IPS DF 6.9 (cell line): ENCODE measurements around the gene GSTO2.

Experiments used
- DNase-seq: peaks from one replicate; pipeline ENCODE4 v3.0.0-alpha.2; 2013; ENCODE audit warnings: low read depth, low spot score
- H3K27ac ChIP-seq: one replicate; pipeline ENCODE4 v1.5.1; 2013; ENCODE audit warnings: low read length, control low read depth
- H3K27me3 ChIP-seq: 2 replicates; pipeline ENCODE4 v1.6.1; 2013; ENCODE audit warnings: mild to moderate bottlenecking, low read length; ENCODE audit not compliant: control insufficient read depth, insufficient read depth
- H3K36me3 ChIP-seq: 2 replicates; pipeline ENCODE4 v1.6.1; 2013; ENCODE audit warnings: low read length; ENCODE audit not compliant: control insufficient read depth, insufficient read depth
- H3K4me1 ChIP-seq: 2 replicates; pipeline ENCODE4 v1.6.1; 2013; ENCODE audit warnings: low read length; ENCODE audit not compliant: control insufficient read depth, insufficient read depth
- H3K4me3 ChIP-seq: 2 replicates; pipeline ENCODE4 v1.5.1; 2013; ENCODE audit warnings: mild to moderate bottlenecking, low read length
- H3K9me3 ChIP-seq: 2 replicates; pipeline ENCODE4 v1.6.1; 2013; ENCODE audit warnings: low read length, inconsistent platforms; ENCODE audit not compliant: control insufficient read depth, insufficient read depth
- WGBS: extraction: QIAGEN DNeasy Blood & Tissue Kit; methylation state at CpG from one replicate; pipeline ENCODE4 v1.1.7; 2013; ENCODE audit warnings: mixed read lengths, missing lambda C conversion rate; ENCODE audit not compliant: insufficient read length, insufficient coverage; 5-methylcytosine and 5-hydroxymethylcytosine counted together

GSTO2 gene

DNA sequence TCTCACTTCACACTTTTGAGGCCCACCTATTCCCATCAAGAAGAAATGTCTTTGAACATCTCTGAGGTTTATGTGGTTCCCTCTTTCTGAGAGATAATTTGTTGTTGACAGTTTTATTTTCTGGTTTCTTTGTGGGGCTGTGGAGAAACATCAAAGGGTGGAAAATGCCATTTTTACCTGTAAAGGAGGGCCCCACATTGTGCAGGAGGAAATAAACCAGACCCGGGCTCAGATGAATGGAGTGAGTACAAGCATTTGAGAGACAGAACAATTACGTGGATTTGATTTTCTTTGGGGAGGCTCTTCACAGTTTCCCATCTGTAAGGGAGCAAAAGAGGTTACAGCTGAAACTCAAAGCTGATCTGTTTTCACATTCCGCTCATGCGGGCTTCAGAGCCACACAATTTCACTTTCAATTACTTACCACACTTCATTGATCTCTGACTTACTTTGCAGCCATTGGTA lies 39.5 kb downstream of the GSTO2 start:
- no peak for DNase-seq
- Histone ChIP-seq H3K27me3 (no peaks in the 10 kb centered on the region), H3K36me3 (peaks cover 6% of the 10 kb centered on the region; the same call in 1 of the 2 replicates), H3K9me3 (no peaks in the 10 kb centered on the region), H3K4me3 (no peak overlapping the region), H3K27ac (no peak overlapping the region), H3K4me1 (peaks cover 1% of the 10 kb centered on the region; the same call in 1 of the 2 replicates)
- WGBS: no CpG with 5 or more reads among the region's 4 CpGs

DNA sequence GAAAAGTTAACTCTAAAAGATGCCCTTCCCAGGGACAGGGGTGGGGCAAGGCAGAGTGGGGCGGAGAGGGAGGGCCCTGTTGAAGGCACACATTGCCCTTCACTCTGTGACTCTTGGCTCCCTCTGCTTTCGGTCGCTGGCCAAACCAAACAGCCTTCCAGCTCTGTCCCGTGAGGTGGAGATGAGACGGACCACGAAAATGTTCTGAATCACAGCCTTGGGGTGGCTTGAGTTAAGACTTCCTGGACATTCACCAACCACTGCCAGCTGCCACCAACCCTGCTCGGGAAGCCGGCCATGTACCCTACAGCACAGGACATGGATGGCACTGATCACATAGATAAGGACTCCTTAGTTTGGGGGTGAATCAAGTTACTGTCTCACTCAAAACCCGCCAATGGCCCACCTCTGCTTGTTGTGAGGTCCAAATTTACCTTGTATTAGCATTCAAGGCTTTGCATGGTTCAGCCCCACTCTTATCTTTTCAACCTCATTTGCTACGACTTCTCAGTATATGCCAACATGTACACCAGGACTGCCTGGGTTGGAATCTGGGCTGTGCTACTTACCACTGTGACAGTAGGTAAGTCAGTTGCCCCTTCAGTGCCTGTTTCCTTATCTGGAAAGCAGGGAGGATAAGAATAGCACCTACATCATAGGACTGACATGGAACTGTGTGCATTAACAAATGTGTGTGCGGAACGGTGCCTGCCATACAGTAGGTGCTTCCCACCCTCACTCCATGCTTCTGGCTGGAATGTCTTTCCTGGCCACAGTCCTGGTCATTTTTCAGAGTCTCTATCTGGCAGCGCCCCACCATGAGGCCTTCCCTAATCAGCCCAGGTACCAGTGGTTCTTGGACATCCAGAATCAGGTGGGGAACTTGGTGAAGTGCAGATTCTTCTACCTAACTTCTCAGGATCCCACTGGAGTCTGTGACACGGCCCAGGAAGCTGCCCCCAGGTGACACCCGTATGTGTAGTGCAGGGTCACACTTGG lies 41.3 kb downstream of the GSTO2 start:
- Histone ChIP-seq H3K27me3 (no peaks in the 10 kb centered on the region), H3K4me3 (no peak overlapping the region), H3K9me3 (no peaks in the 10 kb centered on the region), H3K36me3 (peaks cover 20% of the 10 kb centered on the region), H3K27ac (no peak overlapping the region), H3K4me1 (peaks cover 1% of the 10 kb centered on the region; the same call in 1 of the 2 replicates)
- DNase-seq: no peak
- no CpG with 5 or more reads among the region's 15 CpGs for WGBS

DNA sequence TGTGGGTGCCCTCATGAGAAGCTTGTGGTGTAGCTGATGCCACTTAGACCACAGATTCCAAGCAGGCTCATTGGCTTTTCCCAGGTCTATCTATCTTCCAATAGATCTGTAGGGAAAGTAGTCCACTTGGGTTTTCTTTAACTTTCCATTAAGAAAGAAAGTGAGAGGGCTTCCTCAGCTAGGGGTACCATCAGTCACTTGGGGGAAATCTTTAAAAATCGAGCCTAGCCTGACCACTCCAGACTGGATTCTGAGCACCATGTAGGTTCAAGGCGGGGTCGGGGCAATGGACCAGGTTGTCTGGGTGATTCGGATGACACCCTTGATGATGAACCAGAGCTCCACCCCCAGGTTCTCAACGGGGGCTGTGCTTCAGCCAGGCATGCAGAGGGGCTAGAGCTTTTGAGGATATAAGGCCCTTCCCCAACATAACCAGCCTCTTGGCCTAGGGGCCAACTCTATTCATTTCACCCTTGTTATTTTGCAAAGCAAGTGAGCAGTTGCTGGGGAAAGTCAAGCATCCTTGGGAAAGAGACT lies 42.3 kb downstream of the GSTO2 start:
- Histone ChIP-seq H3K27ac (no peak overlapping the region), H3K36me3 (peaks cover 26% of the 10 kb centered on the region), H3K4me1 (no peaks in the 10 kb centered on the region), H3K9me3 (no peaks in the 10 kb centered on the region), H3K27me3 (no peaks in the 10 kb centered on the region), H3K4me3 (no peak overlapping the region)
- no peak for DNase-seq
- WGBS: no CpG with 5 or more reads among the region's 5 CpGs

DNA sequence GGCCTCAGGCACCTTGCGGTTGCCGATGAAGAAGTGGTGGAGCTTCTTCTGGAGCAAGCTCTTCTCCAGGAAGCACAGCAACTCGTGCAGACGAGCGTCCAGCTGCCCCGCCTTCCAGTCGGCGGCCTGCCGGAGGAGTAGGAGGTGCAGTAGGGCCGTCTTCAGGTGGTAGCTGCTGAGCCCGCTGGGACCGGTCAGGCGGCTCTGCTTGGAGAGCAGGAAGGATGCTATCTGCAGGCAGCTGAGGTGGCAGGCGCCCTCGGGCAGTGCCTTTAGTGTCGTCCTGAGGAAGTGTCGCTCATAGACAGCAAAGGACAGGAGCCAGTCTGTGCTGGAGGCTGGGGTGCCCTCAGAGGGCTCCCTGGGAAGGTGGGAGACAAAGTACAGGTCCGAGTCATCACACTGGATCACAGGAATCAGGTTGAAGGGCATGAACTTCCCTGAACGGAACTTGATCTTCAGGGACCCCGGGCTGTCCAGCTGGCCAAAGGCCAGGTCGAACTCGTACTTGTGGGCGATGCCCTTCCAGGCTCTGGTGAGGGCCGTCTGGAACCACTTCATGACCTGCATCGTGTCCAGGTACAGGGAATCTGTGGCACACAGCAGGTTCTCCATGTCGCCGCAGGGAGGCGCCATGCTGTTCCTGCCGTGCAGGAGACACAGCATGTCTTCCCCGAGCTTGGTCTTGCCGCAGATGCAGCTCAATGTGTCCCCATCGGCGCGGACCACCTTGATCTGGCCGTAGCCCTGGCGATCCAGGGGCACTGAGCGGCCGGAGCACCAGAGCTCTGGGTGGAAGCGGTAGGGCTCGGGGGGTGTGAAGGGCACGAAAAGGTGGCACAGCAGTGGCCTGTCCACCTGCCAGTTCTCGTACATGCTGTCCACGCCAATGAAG lies 45.9 kb downstream of the GSTO2 start:
- H3K4me3 ChIP-seq: no peak overlapping the region
- peaks cover 5% of the 10 kb centered on the region for H3K4me1 ChIP-seq
- H3K9me3 ChIP-seq: no peaks in the 10 kb centered on the region
- no peak overlapping the region for H3K27ac ChIP-seq
- WGBS: no CpG with 5 or more reads among the region's 43 CpGs
- H3K27me3 ChIP-seq: no peaks in the 10 kb centered on the region
- H3K36me3 ChIP-seq: peaks cover 26% of the 10 kb centered on the region
- DNase-seq: no peak

DNA sequence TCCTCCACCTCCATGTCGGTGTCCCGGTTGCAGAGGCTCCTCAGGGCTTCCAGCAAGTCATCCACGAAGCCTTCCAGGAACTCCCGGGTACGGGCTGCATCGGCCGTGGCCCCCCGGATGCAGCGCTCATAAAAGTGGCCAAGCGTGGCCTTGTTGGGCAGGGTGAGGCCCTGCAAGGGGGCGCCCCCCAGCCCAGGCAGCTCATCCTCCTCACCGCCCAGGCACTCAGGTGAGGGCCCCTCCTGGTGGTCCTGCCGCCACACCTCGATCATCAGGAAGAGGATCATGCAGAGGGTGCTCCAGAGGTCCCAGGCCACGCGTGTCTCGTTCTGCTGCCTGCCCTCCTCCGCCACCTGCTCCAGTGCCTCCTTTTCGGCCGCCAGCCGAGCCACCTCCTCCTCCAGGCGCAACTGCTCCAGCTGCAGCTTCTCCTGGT lies 46.5 kb downstream of the GSTO2 start:
- Histone ChIP-seq H3K27me3 (no peaks in the 10 kb centered on the region), H3K27ac (no peak overlapping the region), H3K4me1 (peaks cover 5% of the 10 kb centered on the region), H3K4me3 (no peak overlapping the region), H3K9me3 (no peaks in the 10 kb centered on the region), H3K36me3 (peaks cover 26% of the 10 kb centered on the region)
- no peak for DNase-seq
- WGBS: no CpG with 5 or more reads among the region's 22 CpGs

DNA sequence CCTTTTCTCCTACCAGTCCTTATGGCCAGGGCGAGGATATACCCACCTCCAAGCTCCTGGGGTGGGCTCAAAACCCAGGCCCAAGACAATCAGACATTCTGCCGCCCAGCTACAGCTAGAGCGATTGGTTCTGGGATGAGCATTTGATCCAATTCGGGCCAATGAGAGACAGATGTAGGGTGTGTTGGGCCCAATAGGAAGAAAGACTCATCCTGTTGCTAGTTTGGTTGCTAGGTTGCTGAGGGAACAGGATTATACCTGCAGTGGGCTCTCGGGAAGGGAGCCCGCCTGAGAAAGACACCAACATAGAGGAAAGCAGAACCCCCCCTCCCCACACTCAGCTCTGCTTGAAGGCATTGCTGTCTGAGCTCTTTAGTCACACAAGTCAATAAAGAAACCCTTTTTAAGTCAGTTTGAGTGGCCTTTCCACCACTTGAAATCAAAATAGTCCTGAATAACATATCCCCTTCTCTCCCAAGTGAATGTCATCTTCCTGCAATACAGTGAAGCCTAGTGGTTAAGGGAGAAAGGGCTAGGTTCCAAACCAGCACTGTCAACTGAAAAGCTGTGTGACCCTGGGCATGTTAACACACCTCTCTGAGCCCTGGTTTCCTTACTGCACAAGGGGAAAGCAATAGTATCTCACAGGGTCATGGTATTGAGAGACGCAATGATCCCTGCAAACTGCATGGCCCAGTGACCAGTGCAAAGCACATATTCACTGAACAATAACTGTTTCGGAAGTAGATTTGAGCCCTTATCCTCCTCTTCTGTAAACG lies 47.5 kb downstream of the GSTO2 start:
- H3K27ac ChIP-seq: no peak overlapping the region
- WGBS: no CpG with 5 or more reads among the region's 9 CpGs

DNA sequence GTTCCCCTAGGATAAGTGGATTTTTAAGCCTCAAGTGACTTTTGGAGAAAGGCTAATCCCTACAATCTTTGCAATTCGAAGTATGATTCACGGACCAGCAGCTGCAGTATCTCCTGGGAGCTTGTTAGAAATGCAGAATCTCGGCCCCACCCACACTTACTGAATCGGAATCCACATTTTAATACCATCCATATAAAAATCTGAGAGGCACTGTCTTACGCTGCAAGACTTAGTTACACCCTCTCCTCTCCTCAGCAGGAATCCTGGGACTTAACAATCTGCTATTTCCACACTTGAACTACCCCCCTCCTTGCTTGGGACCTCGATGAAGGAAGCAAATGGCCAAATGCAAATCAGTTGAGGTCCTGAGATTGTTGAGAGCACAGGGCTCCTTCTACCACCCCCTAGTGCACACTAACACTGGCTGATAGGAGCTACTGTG lies 48.3 kb downstream of the GSTO2 start:
- H3K27ac ChIP-seq: no peak overlapping the region
- H3K27me3 ChIP-seq: no peaks in the 10 kb centered on the region
- peaks cover 26% of the 10 kb centered on the region for H3K36me3 ChIP-seq
- peaks cover 11% of the 10 kb centered on the region for H3K4me1 ChIP-seq
- no peak for DNase-seq
- no peaks in the 10 kb centered on the region for H3K9me3 ChIP-seq
- H3K4me3 ChIP-seq: no peak overlapping the region
- WGBS: no CpG with 5 or more reads among the region's 6 CpGs

More for the DNA sequence above, 47.5 kb downstream of the GSTO2 start:
- Histone ChIP-seq H3K4me1 (peaks cover 5% of the 10 kb centered on the region), H3K27me3 (no peaks in the 10 kb centered on the region), H3K9me3 (no peaks in the 10 kb centered on the region), H3K36me3 (peaks cover 26% of the 10 kb centered on the region), H3K4me3 (no peak overlapping the region)
- DNase-seq: no peak

DNA sequence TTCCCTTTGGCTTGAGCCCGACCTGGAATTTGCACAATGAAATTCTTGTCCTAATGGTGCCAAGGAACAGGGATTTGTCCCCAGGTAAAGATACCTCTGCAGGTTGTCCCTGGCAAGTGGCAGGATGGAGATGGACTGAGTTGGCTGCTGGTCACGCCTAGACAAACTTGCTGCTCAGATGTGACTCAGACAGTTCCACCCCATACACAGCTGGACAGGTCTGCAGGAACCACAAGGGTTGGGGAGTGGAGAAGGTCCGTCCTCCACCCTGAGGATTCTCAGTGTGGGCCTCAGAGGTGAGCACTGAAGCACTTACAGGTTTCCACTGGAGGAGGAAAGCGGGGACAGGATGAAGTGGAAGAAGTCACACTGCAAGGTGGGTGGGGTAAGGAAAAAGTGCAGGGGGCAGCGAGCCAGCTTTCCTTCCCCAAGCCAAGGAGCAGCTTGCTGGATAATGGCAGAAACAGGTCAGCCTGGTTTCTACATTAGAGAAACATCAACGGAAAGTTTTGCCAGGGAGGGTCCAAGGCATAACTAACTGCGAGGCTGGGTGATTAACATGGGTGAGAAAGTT lies 48.8 kb downstream of the GSTO2 start:
- Histone ChIP-seq H3K4me1 (peaks cover 16% of the 10 kb centered on the region), H3K36me3 (peaks cover 24% of the 10 kb centered on the region), H3K9me3 (no peaks in the 10 kb centered on the region), H3K4me3 (no peak overlapping the region), H3K27ac (no peak overlapping the region), H3K27me3 (no peaks in the 10 kb centered on the region)
- WGBS: no CpG with 5 or more reads among the region's 7 CpGs
- DNase-seq: no peak

DNA sequence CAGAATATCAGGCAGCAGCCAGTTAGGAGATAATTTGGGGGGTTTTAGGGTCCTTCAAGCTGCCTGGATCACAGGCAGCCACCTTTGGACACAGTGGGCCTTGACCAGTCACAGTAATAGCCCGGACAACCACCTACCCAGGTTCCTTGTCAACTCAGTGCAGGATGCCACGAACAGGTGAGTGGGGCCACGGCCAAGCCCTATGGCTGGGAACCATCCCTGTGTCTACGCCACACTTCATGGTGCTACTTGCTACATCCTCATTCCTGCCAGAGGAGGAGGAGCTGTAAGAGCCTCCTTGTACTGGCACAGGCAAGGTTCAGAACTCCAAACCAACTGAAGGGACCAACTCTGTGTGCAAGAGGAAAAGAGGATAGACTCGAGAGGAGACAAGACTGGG lies 49.3 kb downstream of the GSTO2 start:
- WGBS: no CpG with 5 or more reads among the region's 5 CpGs
- Histone ChIP-seq H3K9me3 (no peaks in the 10 kb centered on the region), H3K4me1 (peaks cover 20% of the 10 kb centered on the region), H3K36me3 (peaks cover 20% of the 10 kb centered on the region), H3K27ac (no peak overlapping the region), H3K4me3 (no peak overlapping the region), H3K27me3 (no peaks in the 10 kb centered on the region)
- no peak for DNase-seq
